Breast epithelium (tissue), 3 donors: ENCODE results near the gene TRPV2.

Source experiments
- CTCF ChIP-seq, 3 donors: fragments of 450-650 bp; IDR thresholded peaks; one replicate each; pipeline ENCODE4 v1.5.1; 2016 to 2017; ENCODE audit warnings: antibody characterized with exemption in 3 of 3, mild to moderate bottlenecking in 3 of 3, moderate library complexity in 3 of 3
- POLR2A ChIP-seq: fragments of 450-650 bp; IDR thresholded peaks from one replicate; pipeline ENCODE4 v1.6.1; 2016; ENCODE audit warnings: antibody characterized with exemption, mild to moderate bottlenecking, moderate library complexity

GRCh38 chr17:16474012-16474725, 58.8 kb downstream of the TRPV2 start:
- TF ChIP-seq POLR2A: no peak
- no peak for TF ChIP-seq CTCF (IDR thresholded peaks at IDR 0.05)
